ENCODE data around the gene PRR35. TPM values are rescaled to one million over a fixed set of nuclear protein-coding genes. Genes with fewer than 3 reads are reported as not detected.

PRR35 gene
- total and polyA plus RNA-seq, 2 of the 4 experiments (the other 2 are of a cell fraction): not detected

- in situ Hi-C loops (cut with MboI; ENCODE audit: low sequenced_read_pairs): no loop called here
- H3K4me2 ChIP-seq (ENCODE audit: low read depth, low read length): no peak overlapping the region
- dilution Hi-C loops (cut with HindIII; ENCODE audit: low sequenced_read_pairs, unreplicated experiment): no loop called here
- H4K8ac ChIP-seq (ENCODE audit: low read depth in 2 of 2, low read length in 2 of 2): no peak overlapping the region
- no peak overlapping the region for H4K91ac ChIP-seq (ENCODE audit: insufficient read depth, low read depth, low read length)
- H3K9me3 ChIP-seq (ENCODE audit: control insufficient read depth, insufficient read depth, low read length): no peaks in the 10 kb centered on the region
- peaks cover 4% of the 10 kb centered on the region for H3K9me1 ChIP-seq (ENCODE audit: insufficient read depth, low read length)
- ChIA-PET POLR2A (ENCODE audit: unreplicated experiment) (no interaction called here), CTCF (no interaction called here)
- no peak overlapping the region for H3K4me3 ChIP-seq (ENCODE audit: insufficient read depth, low read depth, low read length)
- no peak overlapping the region for H2BK20ac ChIP-seq (ENCODE audit: low read depth, low read length)
- H3K4me1 ChIP-seq (ENCODE audit: control insufficient read depth, insufficient read depth, low read length): peaks cover 13% of the 10 kb centered on the region
- DNase-seq: no peak
- no peak overlapping the region for H2BK15ac ChIP-seq (ENCODE audit: low read depth, low read length)
- no peak for TF ChIP-seq RCOR1 (IDR thresholded peaks at IDR 0.05; ENCODE audit: insufficient replicate concordance, low read length)
- TF ChIP-seq MAFK (IDR thresholded peaks at IDR 0.05; ENCODE audit: low read depth, low read length): no peak
- no peak for TF ChIP-seq CEBPB (IDR thresholded peaks at IDR 0.05; ENCODE audit: low read depth, low read length)
- no peak for TF ChIP-seq ELK1 (IDR thresholded peaks at IDR 0.05; ENCODE audit: borderline replicate concordance, low read depth, low read length)
- TF ChIP-seq, protein P1, sequence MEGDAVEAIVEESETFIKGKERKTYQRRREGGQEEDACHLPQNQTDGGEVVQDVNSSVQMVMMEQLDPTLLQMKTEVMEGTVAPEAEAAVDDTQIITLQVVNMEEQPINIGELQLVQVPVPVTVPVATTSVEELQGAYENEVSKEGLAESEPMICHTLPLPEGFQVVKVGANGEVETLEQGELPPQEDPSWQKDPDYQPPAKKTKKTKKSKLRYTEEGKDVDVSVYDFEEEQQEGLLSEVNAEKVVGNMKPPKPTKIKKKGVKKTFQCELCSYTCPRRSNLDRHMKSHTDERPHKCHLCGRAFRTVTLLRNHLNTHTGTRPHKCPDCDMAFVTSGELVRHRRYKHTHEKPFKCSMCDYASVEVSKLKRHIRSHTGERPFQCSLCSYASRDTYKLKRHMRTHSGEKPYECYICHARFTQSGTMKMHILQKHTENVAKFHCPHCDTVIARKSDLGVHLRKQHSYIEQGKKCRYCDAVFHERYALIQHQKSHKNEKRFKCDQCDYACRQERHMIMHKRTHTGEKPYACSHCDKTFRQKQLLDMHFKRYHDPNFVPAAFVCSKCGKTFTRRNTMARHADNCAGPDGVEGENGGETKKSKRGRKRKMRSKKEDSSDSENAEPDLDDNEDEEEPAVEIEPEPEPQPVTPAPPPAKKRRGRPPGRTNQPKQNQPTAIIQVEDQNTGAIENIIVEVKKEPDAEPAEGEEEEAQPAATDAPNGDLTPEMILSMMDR (conservative IDR thresholded peaks at IDR 0.05; ENCODE audit: low read depth, low read length): no peak
- TF ChIP-seq FOS (IDR thresholded peaks at IDR 0.05; ENCODE audit: low read depth, low read length): no peak
- no peak overlapping the region for H3K14ac ChIP-seq (replicated peaks; ENCODE audit: low read depth, low read length)
- peaks cover 5% of the 10 kb centered on the region; the same call in 1 of the 2 replicates for H4K20me1 ChIP-seq (ENCODE audit: insufficient read depth, low read length)
- no peak overlapping the region for H3K18ac ChIP-seq (ENCODE audit: low read depth, low read length)
- no peaks in the 10 kb centered on the region for H3K79me1 ChIP-seq (ENCODE audit: low read depth in 1 of 2, low read length in 2 of 2)
- H3K4ac ChIP-seq (ENCODE audit: low read depth, low read length): no peak overlapping the region
- WGBS, 2 experiments (ENCODE audit: extremely low coverage in 2 of 2, insufficient read length in 1 of 2): 75% methylated on average over 15 of the region's 43 CpGs; no CpG with 5 or more reads in 1 of the 2 experiments
- no peak overlapping the region for H3K27ac ChIP-seq (ENCODE audit: insufficient read depth, low read length)
- intact Hi-C loops (cut with micrococcal nuclease): no loop called here
- H3K36me3 ChIP-seq (ENCODE audit: control insufficient read depth, insufficient read depth, low read length): no peaks in the 10 kb centered on the region
- no peak overlapping the region for H3K9ac ChIP-seq (ENCODE audit: low read depth, low read length)
- no TSS peak for BruUV-seq (replicated peaks)
- peak overlapping the region; percentile 49; the same call in 1 of the 2 replicates for H3K23ac ChIP-seq (ENCODE audit: low read depth, low read length)
- no peak overlapping the region for H2AK5ac ChIP-seq (ENCODE audit: low read depth, low read length)
- no peak for ATAC-seq (ENCODE audit: low read depth)
- H3K27me3 ChIP-seq (ENCODE audit: control insufficient read depth, insufficient read depth, low read length): peaks cover 48% of the 10 kb centered on the region
- no peak overlapping the region for H2BK120ac ChIP-seq (ENCODE audit: low read depth, low read length)
- H3K56ac ChIP-seq (ENCODE audit: extremely low read depth, insufficient read depth, low read length): no peak overlapping the region
- peak overlapping the region; percentile 37 for H2AK9ac ChIP-seq (replicated peaks; ENCODE audit: low read depth, low read length, poor library complexity)
- no peak overlapping the region for H4K5ac ChIP-seq (ENCODE audit: low read depth, low read length)
- H2AFZ ChIP-seq (replicated peaks; ENCODE audit: low read length, poor library complexity): peak overlapping the region; percentile 44
- H2BK5ac ChIP-seq (ENCODE audit: low read depth, low read length, poor library complexity, severe bottlenecking): no peak overlapping the region
Observed at GRCh38 chr16:561957-562938, 2.1 kb downstream of the PRR35 start.
